ENCODE results near the gene HSPA12B.

- TF ChIP-seq, protein P1, sequence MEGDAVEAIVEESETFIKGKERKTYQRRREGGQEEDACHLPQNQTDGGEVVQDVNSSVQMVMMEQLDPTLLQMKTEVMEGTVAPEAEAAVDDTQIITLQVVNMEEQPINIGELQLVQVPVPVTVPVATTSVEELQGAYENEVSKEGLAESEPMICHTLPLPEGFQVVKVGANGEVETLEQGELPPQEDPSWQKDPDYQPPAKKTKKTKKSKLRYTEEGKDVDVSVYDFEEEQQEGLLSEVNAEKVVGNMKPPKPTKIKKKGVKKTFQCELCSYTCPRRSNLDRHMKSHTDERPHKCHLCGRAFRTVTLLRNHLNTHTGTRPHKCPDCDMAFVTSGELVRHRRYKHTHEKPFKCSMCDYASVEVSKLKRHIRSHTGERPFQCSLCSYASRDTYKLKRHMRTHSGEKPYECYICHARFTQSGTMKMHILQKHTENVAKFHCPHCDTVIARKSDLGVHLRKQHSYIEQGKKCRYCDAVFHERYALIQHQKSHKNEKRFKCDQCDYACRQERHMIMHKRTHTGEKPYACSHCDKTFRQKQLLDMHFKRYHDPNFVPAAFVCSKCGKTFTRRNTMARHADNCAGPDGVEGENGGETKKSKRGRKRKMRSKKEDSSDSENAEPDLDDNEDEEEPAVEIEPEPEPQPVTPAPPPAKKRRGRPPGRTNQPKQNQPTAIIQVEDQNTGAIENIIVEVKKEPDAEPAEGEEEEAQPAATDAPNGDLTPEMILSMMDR (IDR thresholded peaks at IDR 0.05) = no peak
- TF ChIP-seq TEAD4 (CRISPR knock-in tag; IDR thresholded peaks at IDR 0.05) (no peak), SMAD4 (CRISPR knock-in tag; IDR thresholded peaks at IDR 0.05) (no peak), KAT7 (CRISPR knock-in tag; IDR thresholded peaks at IDR 0.05; ENCODE audit: borderline replicate concordance) (no peak), FOXJ3 (CRISPR knock-in tag; IDR thresholded peaks at IDR 0.05; ENCODE audit: borderline replicate concordance) (no peak), SP1 (CRISPR knock-in tag; conservative IDR thresholded peaks at IDR 0.05) (no peak)
- TF ChIP-seq, protein P2, sequence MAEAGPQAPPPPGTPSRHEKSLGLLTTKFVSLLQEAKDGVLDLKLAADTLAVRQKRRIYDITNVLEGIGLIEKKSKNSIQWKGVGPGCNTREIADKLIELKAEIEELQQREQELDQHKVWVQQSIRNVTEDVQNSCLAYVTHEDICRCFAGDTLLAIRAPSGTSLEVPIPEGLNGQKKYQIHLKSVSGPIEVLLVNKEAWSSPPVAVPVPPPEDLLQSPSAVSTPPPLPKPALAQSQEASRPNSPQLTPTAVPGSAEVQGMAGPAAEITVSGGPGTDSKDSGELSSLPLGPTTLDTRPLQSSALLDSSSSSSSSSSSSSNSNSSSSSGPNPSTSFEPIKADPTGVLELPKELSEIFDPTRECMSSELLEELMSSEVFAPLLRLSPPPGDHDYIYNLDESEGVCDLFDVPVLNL (CRISPR knock-in tag; IDR thresholded peaks at IDR 0.05; ENCODE audit: borderline replicate concordance, low read depth) = no peak
- TF ChIP-seq, protein P3, sequence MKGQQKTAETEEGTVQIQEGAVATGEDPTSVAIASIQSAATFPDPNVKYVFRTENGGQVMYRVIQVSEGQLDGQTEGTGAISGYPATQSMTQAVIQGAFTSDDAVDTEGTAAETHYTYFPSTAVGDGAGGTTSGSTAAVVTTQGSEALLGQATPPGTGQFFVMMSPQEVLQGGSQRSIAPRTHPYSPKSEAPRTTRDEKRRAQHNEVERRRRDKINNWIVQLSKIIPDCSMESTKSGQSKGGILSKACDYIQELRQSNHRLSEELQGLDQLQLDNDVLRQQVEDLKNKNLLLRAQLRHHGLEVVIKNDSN (CRISPR knock-in tag; IDR thresholded peaks at IDR 0.05) = no peak
- TF ChIP-seq, protein P4, sequence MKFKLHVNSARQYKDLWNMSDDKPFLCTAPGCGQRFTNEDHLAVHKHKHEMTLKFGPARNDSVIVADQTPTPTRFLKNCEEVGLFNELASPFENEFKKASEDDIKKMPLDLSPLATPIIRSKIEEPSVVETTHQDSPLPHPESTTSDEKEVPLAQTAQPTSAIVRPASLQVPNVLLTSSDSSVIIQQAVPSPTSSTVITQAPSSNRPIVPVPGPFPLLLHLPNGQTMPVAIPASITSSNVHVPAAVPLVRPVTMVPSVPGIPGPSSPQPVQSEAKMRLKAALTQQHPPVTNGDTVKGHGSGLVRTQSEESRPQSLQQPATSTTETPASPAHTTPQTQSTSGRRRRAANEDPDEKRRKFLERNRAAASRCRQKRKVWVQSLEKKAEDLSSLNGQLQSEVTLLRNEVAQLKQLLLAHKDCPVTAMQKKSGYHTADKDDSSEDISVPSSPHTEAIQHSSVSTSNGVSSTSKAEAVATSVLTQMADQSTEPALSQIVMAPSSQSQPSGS (CRISPR knock-in tag; IDR thresholded peaks at IDR 0.05; ENCODE audit: borderline replicate concordance, low read depth) = no peak
Observed at GRCh38 chr20:3796477-3797225, 64.2 kb downstream of the HSPA12B start.
